Neural cell (in vitro differentiated cells): Measurements from ENCODE around the gene KIF23. TPM values are rescaled to one million over a fixed set of nuclear protein-coding genes. Genes with fewer than 3 reads are reported as not detected.

Experiments
- H2AFZ ChIP-seq: fragments of 200-600, 300-800 bp; sonication (generic), shearing (Covaris generic); 2 replicates; pipeline ENCODE4 v1.6.0; 2014; ENCODE audit warnings: low read depth, mild to moderate bottlenecking, antibody characterized with exemption, low read length, moderate library complexity
- H3F3A ChIP-seq: fragments of 200-600 bp; shearing (Covaris generic); 2 replicates; pipeline ENCODE4 v1.6.1; 2016; ENCODE audit warnings: mild to moderate bottlenecking, moderate library complexity, mixed read lengths, antibody characterized with exemption, low read length; ENCODE audit not compliant: insufficient read depth, poor library complexity, severe bottlenecking
- H3K27ac ChIP-seq: fragments of 200-600, 300-800 bp; sonication (generic), shearing (Covaris generic); 2 replicates; pipeline ENCODE4 v1.5.1; 2014; ENCODE audit warnings: mild to moderate bottlenecking, low read length, moderate library complexity
- H3K27me3 ChIP-seq: fragments of 300-800, 200-600 bp; sonication (generic), shearing (Covaris generic); 2 replicates; pipeline ENCODE4 v1.6.0; 2014; ENCODE audit warnings: mild to moderate bottlenecking, low read depth, low read length, moderate library complexity; ENCODE audit not compliant: insufficient read depth
- H3K36me3 ChIP-seq: fragments of 300-800, 200-600 bp; sonication (generic), shearing (Covaris generic); 2 replicates; pipeline ENCODE4 v1.5.1; 2014; ENCODE audit warnings: mild to moderate bottlenecking, antibody characterized with exemption, low read length, moderate library complexity; ENCODE audit not compliant: insufficient read depth
- H3K4me2 ChIP-seq: fragments of 300-800, 200-600 bp; sonication (generic), shearing (Covaris generic); 2 replicates; pipeline ENCODE4 v1.6.0; 2014; ENCODE audit warnings: mild to moderate bottlenecking, low read length
- H3K4me3 ChIP-seq: fragments of 300-800, 200-600 bp; sonication (generic), shearing (Covaris generic); 2 replicates; pipeline ENCODE4 v1.5.1; 2014; ENCODE audit warnings: mild to moderate bottlenecking, low read length, moderate library complexity
- H3K79me2 ChIP-seq: fragments of 200-600 bp; shearing (Covaris generic); replicated peaks from 2 replicates; pipeline ENCODE4 v1.6.0; 2014; ENCODE audit warnings: mild to moderate bottlenecking, low read length, moderate library complexity; ENCODE audit not compliant: insufficient read depth
- H3K9ac ChIP-seq: fragments of 300-800, 200-600 bp; sonication (generic), shearing (Covaris generic); 2 replicates; pipeline ENCODE4 v1.6.1; 2016; ENCODE audit warnings: mild to moderate bottlenecking, low read length, mixed read lengths
- H3K9me2 ChIP-seq: fragments of 200-600 bp; shearing (Covaris generic); 2 replicates; pipeline ENCODE4 v1.6.1; 2016; ENCODE audit warnings: mild to moderate bottlenecking, low read length, mixed read lengths; ENCODE audit not compliant: insufficient read depth
- H3K9me3 ChIP-seq: fragments of 200-600, 300-800 bp; sonication (generic), shearing (Covaris generic); 2 replicates; pipeline ENCODE4 v1.6.1; 2016; ENCODE audit warnings: mild to moderate bottlenecking, mixed run types, low read length, moderate library complexity, mixed read lengths
- H4K20me1 ChIP-seq: fragments of 200-600 bp; shearing (Covaris generic); 2 replicates; pipeline ENCODE4 v1.6.1; 2016; ENCODE audit warnings: mild to moderate bottlenecking, mixed run types; ENCODE audit not compliant: insufficient read depth
- CTCF ChIP-seq: fragments of 450-650 bp; IDR thresholded peaks from 2 replicates; pipeline ENCODE4 v1.5.1; 2014; ENCODE audit warnings: antibody characterized with exemption, mild to moderate bottlenecking, moderate library complexity; ENCODE audit not compliant: poor library complexity, severe bottlenecking
- EP300 ChIP-seq: fragments of 450-650 bp; conservative IDR thresholded peaks from 2 replicates; pipeline ENCODE4 v1.6.1; 2014; ENCODE audit warnings: antibody characterized with exemption, mild to moderate bottlenecking, moderate library complexity; ENCODE audit not compliant: poor library complexity, severe bottlenecking
- EZH2 ChIP-seq: fragments of 200-600, 300-800 bp; shearing (Covaris generic), sonication (generic); IDR thresholded peaks from 2 replicates; pipeline ENCODE4 v1.6.1; 2014; ENCODE audit warnings: antibody characterized with exemption, low read length, borderline replicate concordance, mild to moderate bottlenecking; ENCODE audit not compliant: insufficient read depth, poor library complexity, severe bottlenecking
- MXI1 ChIP-seq: fragments of 450-650 bp; conservative IDR thresholded peaks from 2 replicates; pipeline ENCODE4 v1.6.1; 2014; ENCODE audit warnings: antibody characterized with exemption, mild to moderate bottlenecking; ENCODE audit not compliant: poor library complexity, severe bottlenecking
- POLR2AphosphoS5 ChIP-seq: IDR thresholded peaks from 2 replicates; pipeline ENCODE4 v1.6.1; 2012
- RAD21 ChIP-seq: fragments of 450-650 bp; conservative IDR thresholded peaks from 2 replicates; pipeline ENCODE4 v1.6.1; 2014; ENCODE audit warnings: antibody characterized with exemption, mild to moderate bottlenecking, moderate library complexity
- REST ChIP-seq: IDR thresholded peaks from 2 replicates; pipeline ENCODE4 v1.6.1; 2012; ENCODE audit warnings: borderline replicate concordance
- SMC3 ChIP-seq: fragments of 450-650 bp; conservative IDR thresholded peaks from 2 replicates; pipeline ENCODE4 v1.6.1; 2014; ENCODE audit warnings: antibody characterized with exemption, mild to moderate bottlenecking, moderate library complexity; ENCODE audit not compliant: poor library complexity
- TAF1 ChIP-seq: IDR thresholded peaks from 2 replicates; pipeline ENCODE4 v1.6.1; 2012; ENCODE audit warnings: low read depth
- polyA plus RNA-seq: library from polyadenylated mRNA; depleted of rRNA; stranded (reverse); fragments of >200 nt; gene quantifications from 2 replicates; pipeline ENCODE4 v1.2.3, GENCODE V29; 2014

Gene KIF23
- polyA plus RNA-seq, 1 donor from 2014 or later, result 1.7 TPM

GRCh38 chr15:69457304-69458280 is 43.4 kb downstream of the KIF23 start (continued):
- TF ChIP-seq CTCF, result no peak

GRCh38 chr15:69459066-69459465 is 44.9 kb downstream of the KIF23 start:
- Histone ChIP-seq H3F3A (no peaks in the 10 kb centered on the region), H3K9ac (no peak overlapping the region), H3K9me3 (no peaks in the 10 kb centered on the region), H3K4me2 (no peak overlapping the region), H3K36me3 (no peaks in the 10 kb centered on the region), H2AFZ (no peak overlapping the region), H3K79me2 (peaks cover 16% of the 10 kb centered on the region), H3K27me3 (no peaks in the 10 kb centered on the region), H3K4me3 (no peak overlapping the region), H3K27ac (no peak overlapping the region), H3K9me2 (no peaks in the 10 kb centered on the region), H4K20me1 (no peaks in the 10 kb centered on the region)
- TF ChIP-seq RAD21 (no peak), MXI1 (no peak), SMC3 (no peak), REST (no peak), EP300 (no peak), EZH2 (no peak), CTCF (no peak), POLR2AphosphoS5 (no peak), TAF1 (no peak)
